ENCODE results near the gene CLDN3. TPM values are rescaled to one million over a fixed set of nuclear protein-coding genes. Genes with fewer than 3 reads are reported as not detected.

The CLDN3 gene
- total and polyA plus RNA-seq, 2 of the 4 experiments (the other 2 are of a cell fraction): 0.12 to 0.18 TPM

GRCh38 chr7:73766556-73767229 lies 3.4 kb downstream of the CLDN3 start:
- in situ Hi-C loops (cut with MboI; ENCODE audit: low sequenced_read_pairs): no loop called here
- H3K4ac ChIP-seq (ENCODE audit: low read depth, low read length): no peak overlapping the region
- no peak for TF ChIP-seq POLR2A (IDR thresholded peaks at IDR 0.05; ENCODE audit: low read depth, low read length)
- no peak for TF ChIP-seq ELK1 (IDR thresholded peaks at IDR 0.05; ENCODE audit: borderline replicate concordance, low read depth, low read length)
- H2AK9ac ChIP-seq (replicated peaks; ENCODE audit: low read depth, low read length, poor library complexity): no peak overlapping the region
- H3K4me3 ChIP-seq (ENCODE audit: insufficient read depth, low read depth, low read length): no peak overlapping the region
- 80% methylated on average over 7 of the region's 17 CpGs; no CpG with 5 or more reads in 1 of the 2 experiments for WGBS, 2 experiments (ENCODE audit: extremely low coverage in 2 of 2, insufficient read length in 1 of 2)
- BruUV-seq (replicated peaks): no TSS peak
- CTCF ChIA-PET: no interaction called here
- H4K20me1 ChIP-seq (ENCODE audit: insufficient read depth, low read length): no peaks in the 10 kb centered on the region
- H3K9ac ChIP-seq (ENCODE audit: low read depth, low read length): no peak overlapping the region
- H3K9me1 ChIP-seq (ENCODE audit: insufficient read depth, low read length): no peaks in the 10 kb centered on the region
- no peak overlapping the region for H2BK5ac ChIP-seq (ENCODE audit: low read depth, low read length, poor library complexity, severe bottlenecking)
- H2AFZ ChIP-seq (replicated peaks; ENCODE audit: low read length, poor library complexity): no peak overlapping the region
- no peak overlapping the region for H3K56ac ChIP-seq (ENCODE audit: extremely low read depth, insufficient read depth, low read length)
- peaks cover 40% of the 10 kb centered on the region for H3K27me3 ChIP-seq (ENCODE audit: control insufficient read depth, insufficient read depth, low read length)
- no peak overlapping the region for H3K23ac ChIP-seq (ENCODE audit: low read depth, low read length)
- H4K91ac ChIP-seq (ENCODE audit: insufficient read depth, low read depth, low read length): no peak overlapping the region
- H2BK20ac ChIP-seq (ENCODE audit: low read depth, low read length): no peak overlapping the region
- ATAC-seq (ENCODE audit: low read depth) (no peak), DNase-seq (no peak)
- dilution Hi-C loops (cut with HindIII; ENCODE audit: low sequenced_read_pairs, unreplicated experiment): no loop called here
- H2BK15ac ChIP-seq (ENCODE audit: low read depth, low read length): no peak overlapping the region
- H3K18ac ChIP-seq (ENCODE audit: low read depth, low read length): no peak overlapping the region
- no peaks in the 10 kb centered on the region for H3K79me1 ChIP-seq (ENCODE audit: low read depth in 1 of 2, low read length in 2 of 2)
- no peak overlapping the region for H4K5ac ChIP-seq (ENCODE audit: low read depth, low read length)
- H3K27ac ChIP-seq (ENCODE audit: insufficient read depth, low read length): no peak overlapping the region
- POLR2A ChIA-PET (ENCODE audit: unreplicated experiment): no interaction called here
- intact Hi-C loops (cut with micrococcal nuclease): no loop called here
- H4K8ac ChIP-seq (ENCODE audit: low read depth in 2 of 2, low read length in 2 of 2): no peak overlapping the region
- H2AK5ac ChIP-seq (ENCODE audit: low read depth, low read length): no peak overlapping the region
- H3K36me3 ChIP-seq (ENCODE audit: control insufficient read depth, insufficient read depth, low read length): no peaks in the 10 kb centered on the region
- H3K9me3 ChIP-seq (ENCODE audit: control insufficient read depth, insufficient read depth, low read length): no peaks in the 10 kb centered on the region; the same call in 1 of the 2 replicates
- no peak overlapping the region for H3K4me2 ChIP-seq (ENCODE audit: low read depth, low read length)
- no peak overlapping the region for H3K14ac ChIP-seq (replicated peaks; ENCODE audit: low read depth, low read length)
- no peak overlapping the region for H2BK120ac ChIP-seq (ENCODE audit: low read depth, low read length)
- H3K4me1 ChIP-seq (ENCODE audit: control insufficient read depth, insufficient read depth, low read length): peaks cover 4% of the 10 kb centered on the region; the same call in 1 of the 2 replicates
